K562 (cell line): ENCODE measurements around the gene SLC7A8. TPM values are rescaled to one million over a fixed set of nuclear protein-coding genes. Genes with fewer than 3 reads are reported as not detected.
A peak's percentile ranks its signal among the peaks of the same experiment; 100 is the strongest.

Experiments
- ATAC-seq: fragments of 200-7000 bp; cut with Tn5 transposase; 3 replicates; pipeline ENCODE4 v1.9.1; 2020; ENCODE audit warnings: moderate library complexity
- BruUV-seq: library from RNA; stranded (reverse); fragments of 400-500 nt; replicated peaks from 2 replicates; lab custom pipeline; 2021; lab: Mats Ljungman, UMichigan
- CTCF ChIA-PET: fragments of 300-600 bp; formaldehyde crosslinking; extraction: SDS; loops from one replicate; lab custom pipeline; 2021; ENCODE audit warnings: low intra/inter-chr PET ratio; lab: Yijun Ruan, JAX
- POLR2A ChIA-PET: fragments of 300-600, 350-650 bp; sonication (Branson Sonifier 250); formaldehyde crosslinking; extraction: SDS; loops from one replicate; lab custom pipeline; 2021; ENCODE audit warnings: antibody characterized with exemption, inconsistent platforms; lab: Yijun Ruan, JAX
- DNase-seq, 4 experiments: peaks; one replicate each; pipeline versions ENCODE4 v3.0.0 to v3.0.0-alpha.2; 2011 to 2018; ENCODE audit warnings: low spot score in 3 of 4, mixed read lengths in 3 of 4; ENCODE audit errors: extremely low read depth in 1 of 4
- FAIRE-seq: peaks from 2 replicates; lab custom pipeline; 2011; peaks lifted over from hg19 to GRCh38; lab: Jason Lieb, UNC
- H2AFZ ChIP-seq: 2 replicates; pipeline ENCODE4 v1.6.0; 2011; ENCODE audit warnings: low read depth, low read length, control low read depth, inconsistent platforms
- H3K27ac ChIP-seq: fragments of 200-600 bp; 3 replicates; pipeline ENCODE4 v1.8.0; 2011; ENCODE audit warnings: low read depth, mild to moderate bottlenecking, control low read depth, inconsistent platforms, low read length, moderate library complexity, mixed read lengths; ENCODE audit errors: extremely low read depth
- H3K27me3 ChIP-seq, 2 experiments: fragments of 300-600 bp in 1 of 2; 2 replicates in 1 of 2; 3 replicates in 1 of 2; pipeline versions ENCODE4 v1.6.0 to v1.8.0; 2011; ENCODE audit warnings: inconsistent platforms in 2 of 2, low read length in 2 of 2, mild to moderate bottlenecking in 1 of 2, mixed read lengths in 1 of 2, moderate library complexity in 1 of 2; ENCODE audit not compliant: control insufficient read depth in 2 of 2, insufficient read depth in 2 of 2
- H3K36me3 ChIP-seq: fragments of 300-600 bp; 3 replicates; pipeline ENCODE4 v1.8.0; 2011; ENCODE audit warnings: mild to moderate bottlenecking, low read length, inconsistent platforms; ENCODE audit not compliant: control insufficient read depth, insufficient read depth
- H3K4me1 ChIP-seq, 2 experiments: fragments of 200-600 bp in 1 of 2; replicated peaks in 1 of 2; 2 replicates in 1 of 2; 3 replicates in 1 of 2; pipeline versions ENCODE4 v1.5.1 to v1.8.0; 2011; ENCODE audit warnings: inconsistent platforms in 2 of 2, low read length in 2 of 2, mild to moderate bottlenecking in 1 of 2, mixed read lengths in 1 of 2, moderate library complexity in 1 of 2; ENCODE audit not compliant: control insufficient read depth in 2 of 2, insufficient read depth in 2 of 2
- H3K4me2 ChIP-seq: 2 replicates; pipeline ENCODE4 v1.6.1; 2011; ENCODE audit warnings: low read length, control low read depth, inconsistent platforms, mixed read lengths; ENCODE audit not compliant: insufficient read depth
- H3K4me3 ChIP-seq: fragments of 200-600 bp; sonication (generic), shearing (Covaris generic); 2 replicates; pipeline ENCODE4 v1.5.1; 2016; ENCODE audit warnings: control low read depth, inconsistent platforms
- H3K79me2 ChIP-seq: fragments of 200-600 bp; 3 replicates; pipeline ENCODE4 v1.8.0; 2011; ENCODE audit warnings: low read length, inconsistent platforms; ENCODE audit not compliant: control insufficient read depth, insufficient read depth
- H3K9ac ChIP-seq, 2 experiments: 2 replicates each; pipeline versions ENCODE4 v1.6.0 to v1.6.1; 2011; ENCODE audit warnings: low read depth in 2 of 2, low read length in 2 of 2, control low read depth in 1 of 2, inconsistent platforms in 1 of 2, mild to moderate bottlenecking in 1 of 2, mixed read lengths in 1 of 2; ENCODE audit not compliant: insufficient read depth in 1 of 2
- H3K9me1 ChIP-seq: one replicate; pipeline ENCODE4 v1.6.0; 2011; ENCODE audit warnings: inconsistent platforms, mild to moderate bottlenecking, low read length, moderate library complexity; ENCODE audit not compliant: control insufficient read depth, insufficient read depth
- H3K9me3 ChIP-seq: replicated peaks from 2 replicates; pipeline ENCODE4 v1.5.1; 2011; ENCODE audit warnings: low read depth, low read length, inconsistent platforms; ENCODE audit not compliant: control insufficient read depth, insufficient read depth
- H4K20me1 ChIP-seq: replicated peaks from 2 replicates; pipeline ENCODE4 v1.6.1; 2011; ENCODE audit warnings: low read length, inconsistent platforms, mixed read lengths; ENCODE audit not compliant: control insufficient read depth, insufficient read depth
- CHCHD3 ChIP-seq: fragments of 250-450 bp; sonication (Bioruptor Pico); IDR thresholded peaks from 2 replicates; pipeline ENCODE4 v2.1.2; 2022; ENCODE audit warnings: mild to moderate bottlenecking
- TCFL5 ChIP-seq: fragments of 250-450 bp; sonication (Bioruptor Pico); conservative IDR thresholded peaks from 2 replicates; pipeline ENCODE4 v1.6.1; 2021; ENCODE audit warnings: mild to moderate bottlenecking, moderate library complexity, matching md5 sums
- WHSC1 ChIP-seq: IDR thresholded peaks from one replicate; pipeline ENCODE4 v1.6.1; 2012; ENCODE audit warnings: low read length, control low read depth, inconsistent platforms
- ZNF121 ChIP-seq: sonication (generic); formaldehyde crosslinking; conservative IDR thresholded peaks from 2 replicates; pipeline ENCODE4 v1.8.0; 2022; ENCODE audit warnings: missing genetic modification reagents
- WGBS: fragments of 100-300 bp; shearing (Covaris generic); methylation state at CpG from one replicate; pipeline ENCODE4 v1.1.6; 2016; ENCODE audit warnings: low coverage, mixed read lengths; ENCODE audit not compliant: insufficient coverage; ENCODE audit errors: missing lambda C conversion rate; 5-methylcytosine and 5-hydroxymethylcytosine counted together
- in situ Hi-C: fragments of 300-500 bp; cut with MboI; formaldehyde crosslinking; loops from 4 replicates; pipeline ENCODE4 v1.15.0; 2018; ENCODE audit warnings: inconsistent platforms, mixed read lengths
- intact Hi-C: fragments of 100-400 bp; cut with micrococcal nuclease; formaldehyde crosslinking; loops from 2 replicates; pipeline ENCODE4 v1.14.2; 2022
- polyA plus RNA-seq, 8 experiments: library from polyadenylated mRNA; depleted of rRNA in 4 of 8; stranded (reverse) in 5 of 8; unstranded in 3 of 8; fragments of >200 nt; fragmentation: Nextera tagmentation in 2 of 8; fragmentation: Illumina TruSeq in 1 of 8; extraction: Ambion mirVana in 2 of 8; extraction: Trizol in 1 of 8; gene quantifications; 2 replicates each; pipeline versions ENCODE4 v1.2.1 to v1.2.3, GENCODE V29; 2011 to 2014; ENCODE audit warnings: inconsistent platforms in 1 of 8, missing spikeins in 1 of 8
- total RNA-seq, 7 experiments: library from RNA; depleted of rRNA in 6 of 7; stranded (reverse); fragments of >200 nt in 6 of 7; fragmentation: Illumina TruSeq in 2 of 7; extraction: Trizol in 2 of 7; gene quantifications; 2 replicates each; pipeline versions ENCODE4 v1.2.1 to v1.2.3, GENCODE V29; 2011 to 2021; ENCODE audit warnings: low replicate concordance in 1 of 7

The SLC7A8 gene
- total and polyA plus RNA-seq, 9 of the 15 experiments (the other 6 are each of a cell fraction or from before 2014, with no cell fraction given): 2.0 to 33.0 (median 6.0) TPM

GRCh38 chr14:23151342-23151741 is 32.1 kb downstream of the SLC7A8 start:
- Histone ChIP-seq H4K20me1 (no peaks in the 10 kb centered on the region), H3K4me3 (no peak overlapping the region), H3K9ac (no peak overlapping the region), H3K36me3 (no peaks in the 10 kb centered on the region), H3K4me2 (no peak overlapping the region), H3K79me2 (peaks cover 5% of the 10 kb centered on the region; the same call in 2 of the 3 replicates), H3K4me1 (peaks cover 43 to 58% of the 10 kb centered on the region in 2 experiments), H3K27ac (no peak overlapping the region), H3K27me3 (no peaks in the 10 kb centered on the region), H3K9me1 (no peaks in the 10 kb centered on the region), H2AFZ (no peak overlapping the region), H3K9me3 (no peaks in the 10 kb centered on the region)
- no peak for DNase-seq
- intact Hi-C loops: no loop called here
- POLR2A ChIA-PET: interaction anchor here (1.5 kb wide), 1 partner anchor 11 kb away, joined by 3 read pairs; no protein-coding TSS in a partner anchor
- FAIRE-seq: no peak
- BruUV-seq: no TSS peak
- ATAC-seq: no peak
- TF ChIP-seq ZNF121: peak; percentile 86
- peak; percentile 7 for TF ChIP-seq WHSC1
- no peak for TF ChIP-seq CHCHD3 (CRISPR knock-in tag)
- CTCF ChIA-PET: no interaction called here
- in situ Hi-C loops: no loop called here
- 73% methylated on average over 2 of the region's 2 CpGs for WGBS

- ATAC-seq: no peak
- Histone ChIP-seq H3K9me3 (no peaks in the 10 kb centered on the region), H3K4me1 (peaks cover 45 to 60% of the 10 kb centered on the region in 2 experiments), H3K79me2 (peaks cover 5% of the 10 kb centered on the region; the same call in 2 of the 3 replicates), H3K4me2 (no peak overlapping the region), H2AFZ (no peak overlapping the region), H3K9ac (no peak overlapping the region), H3K9me1 (no peaks in the 10 kb centered on the region), H3K36me3 (no peaks in the 10 kb centered on the region), H3K4me3 (no peak overlapping the region), H3K27me3 (no peaks in the 10 kb centered on the region), H3K27ac (no peak overlapping the region), H4K20me1 (no peaks in the 10 kb centered on the region)
- in situ Hi-C loops: no loop called here
- CTCF ChIA-PET: no interaction called here
- intact Hi-C loops: no loop called here
- FAIRE-seq: no peak
- no peak for DNase-seq
- no peak for TF ChIP-seq TCFL5 (CRISPR knock-in tag)
- POLR2A ChIA-PET: interaction anchor here (0.5 to 0.7 kb wide), 2 partner anchors 10 to 23 kb away, joined by 3 read pairs; no protein-coding TSS in a partner anchor
- no TSS peak for BruUV-seq
Observed at GRCh38 chr14:23149745-23150144, 33.7 kb downstream of the SLC7A8 start.
